GM12865 (cell line): ENCODE results near the gene ANKFN1.

ENCODE experiments used
- DNase-seq: peaks from one replicate; pipeline ENCODE4 v3.0.0; 2010; ENCODE audit warnings: low read depth
- H3K4me3 ChIP-seq: 2 replicates; pipeline ENCODE4 v1.5.1; 2011; ENCODE audit warnings: mild to moderate bottlenecking, low read depth, low read length, control low read depth
- CTCF ChIP-seq: IDR thresholded peaks from 2 replicates; pipeline ENCODE4 v1.5.1; 2011; ENCODE audit warnings: low read length, control low read depth, low read depth, inconsistent platforms; ENCODE audit not compliant: insufficient read depth; ENCODE audit errors: missing control alignments

ANKFN1 gene

GRCh38 chr17:56158915-56159825 is 5.9 kb downstream of the ANKFN1 start:
- TF ChIP-seq CTCF, result no peak
- no peak overlapping the region for H3K4me3 ChIP-seq
- DNase-seq, result no peak

GRCh38 chr17:56159826-56160380 is 6.6 kb downstream of the ANKFN1 start:
- DNase-seq, result no peak
- no peak for TF ChIP-seq CTCF
- H3K4me3 ChIP-seq, result no peak overlapping the region

GRCh38 chr17:56160422-56160821 is 7.1 kb downstream of the ANKFN1 start:
- no peak for DNase-seq
- no peak for TF ChIP-seq CTCF
- H3K4me3 ChIP-seq, result no peak overlapping the region

GRCh38 chr17:56165072-56165641 is 11.9 kb downstream of the ANKFN1 start:
- no peak for TF ChIP-seq CTCF
- no peak for DNase-seq

GRCh38 chr17:56167491-56167890 is 14.2 kb downstream of the ANKFN1 start:
- DNase-seq, result no peak
- no peak for TF ChIP-seq CTCF
- no peak overlapping the region for H3K4me3 ChIP-seq

More at GRCh38 chr17:56165072-56165641, 11.9 kb downstream of the ANKFN1 start:
- no peak overlapping the region for H3K4me3 ChIP-seq

- no peak for TF ChIP-seq CTCF
- DNase-seq, result no peak
- H3K4me3 ChIP-seq, result no peak overlapping the region
Measured at GRCh38 chr17:56169621-56170020, 16.3 kb downstream of the ANKFN1 start.
